Tibial artery (tissue), 4 donors: Measurements from ENCODE around the gene PLCL1.

ENCODE experiments used
- DNase-seq, 2 donors: peaks; one replicate each; pipeline ENCODE4 v3.0.0-alpha.2; 2019
- H3K27ac ChIP-seq, 2 donors: fragments of 200-600 bp; sonication (generic) in 1 of 2; 1 replicate in 1 of 2; 2 replicates in 1 of 2; pipeline ENCODE4 v1.5.1; 2018 to 2019; ENCODE audit warnings: mild to moderate bottlenecking in 1 of 2
- H3K27me3 ChIP-seq, 2 donors: fragments of 200-600 bp; sonication (generic) in 1 of 2; one replicate each; pipeline versions ENCODE4 v1.5.1 to v1.6.0; 2016 to 2019
- H3K36me3 ChIP-seq, 3 donors: fragments of 200-600 bp; sonication (generic) in 2 of 3; one replicate each; pipeline ENCODE4 v1.5.1; 2016 to 2019; ENCODE audit warnings: mild to moderate bottlenecking in 2 of 3
- H3K4me1 ChIP-seq, 4 donors: fragments of 200-600 bp; sonication (generic) in 2 of 4; 1 replicate in 3 of 4; 2 replicates in 1 of 4; pipeline ENCODE4 v1.5.1; 2016 to 2019
- H3K4me3 ChIP-seq, 2 donors: fragments of 200-600 bp; sonication (generic) in 1 of 2; 1 replicate in 1 of 2; 2 replicates in 1 of 2; pipeline ENCODE4 v1.5.1; 2018 to 2019; ENCODE audit warnings: mild to moderate bottlenecking in 2 of 2
- H3K9me3 ChIP-seq, 3 donors: fragments of 200-600 bp; sonication (generic) in 1 of 3; one replicate each; pipeline ENCODE4 v1.5.1; 2016 to 2019
- intact Hi-C: fragments of 100-400 bp; cut with DNase I; formaldehyde crosslinking; loops from one replicate; pipeline ENCODE4 v1.15.0; 2023; ENCODE audit warnings: low total_unique reads
- TF ChIP-seq, protein P1 (sequence below), 2 experiments: fragments of 200-600 bp in 1 of 2; fragments of 450-650 bp in 1 of 2; IDR thresholded peaks; one replicate each; pipeline ENCODE4 v1.5.1; 2017 to 2019; ENCODE audit warnings: antibody characterized with exemption in 2 of 2, mild to moderate bottlenecking in 1 of 2, moderate library complexity in 1 of 2

Gene PLCL1

GRCh38 chr2:197937814-197938213, 133.4 kb downstream of the PLCL1 start:
- intact Hi-C loops: no loop called here
- no peaks in the 10 kb centered on the region for H3K27me3 ChIP-seq
- TF ChIP-seq, protein P1, sequence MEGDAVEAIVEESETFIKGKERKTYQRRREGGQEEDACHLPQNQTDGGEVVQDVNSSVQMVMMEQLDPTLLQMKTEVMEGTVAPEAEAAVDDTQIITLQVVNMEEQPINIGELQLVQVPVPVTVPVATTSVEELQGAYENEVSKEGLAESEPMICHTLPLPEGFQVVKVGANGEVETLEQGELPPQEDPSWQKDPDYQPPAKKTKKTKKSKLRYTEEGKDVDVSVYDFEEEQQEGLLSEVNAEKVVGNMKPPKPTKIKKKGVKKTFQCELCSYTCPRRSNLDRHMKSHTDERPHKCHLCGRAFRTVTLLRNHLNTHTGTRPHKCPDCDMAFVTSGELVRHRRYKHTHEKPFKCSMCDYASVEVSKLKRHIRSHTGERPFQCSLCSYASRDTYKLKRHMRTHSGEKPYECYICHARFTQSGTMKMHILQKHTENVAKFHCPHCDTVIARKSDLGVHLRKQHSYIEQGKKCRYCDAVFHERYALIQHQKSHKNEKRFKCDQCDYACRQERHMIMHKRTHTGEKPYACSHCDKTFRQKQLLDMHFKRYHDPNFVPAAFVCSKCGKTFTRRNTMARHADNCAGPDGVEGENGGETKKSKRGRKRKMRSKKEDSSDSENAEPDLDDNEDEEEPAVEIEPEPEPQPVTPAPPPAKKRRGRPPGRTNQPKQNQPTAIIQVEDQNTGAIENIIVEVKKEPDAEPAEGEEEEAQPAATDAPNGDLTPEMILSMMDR (IDR thresholded peaks at IDR 0.05): no peak
- H3K9me3 ChIP-seq: no peaks in the 10 kb centered on the region
- H3K36me3 ChIP-seq: no peaks in the 10 kb centered on the region
- DNase-seq: no peak
- H3K4me3 ChIP-seq: no peak overlapping the region
- H3K4me1 ChIP-seq: peaks cover 0 to 6% (median 0%) of the 10 kb centered on the region in 4 donors
- no peak overlapping the region for H3K27ac ChIP-seq

DNA sequence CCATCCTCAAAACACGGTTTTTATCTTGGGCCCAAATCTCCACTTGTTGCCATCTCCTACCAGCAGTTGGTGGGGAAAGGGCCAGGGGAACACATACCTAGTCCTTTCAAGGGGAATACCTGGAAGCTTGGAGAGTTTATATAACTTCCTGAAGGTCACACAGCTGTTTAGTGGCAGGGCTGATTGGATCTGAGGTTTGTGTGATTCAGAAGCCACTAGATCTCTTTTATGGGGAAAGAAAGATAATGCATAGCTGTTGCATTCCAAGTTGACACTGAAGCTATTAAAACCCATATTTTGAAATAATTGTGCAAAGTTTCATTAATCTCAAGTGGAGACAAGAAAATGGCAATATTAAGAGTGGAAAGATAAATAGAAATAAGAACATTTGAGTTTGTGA, 134.2 kb downstream of the PLCL1 start:
- TF ChIP-seq, protein P1 (IDR thresholded peaks at IDR 0.05): no peak

DNA sequence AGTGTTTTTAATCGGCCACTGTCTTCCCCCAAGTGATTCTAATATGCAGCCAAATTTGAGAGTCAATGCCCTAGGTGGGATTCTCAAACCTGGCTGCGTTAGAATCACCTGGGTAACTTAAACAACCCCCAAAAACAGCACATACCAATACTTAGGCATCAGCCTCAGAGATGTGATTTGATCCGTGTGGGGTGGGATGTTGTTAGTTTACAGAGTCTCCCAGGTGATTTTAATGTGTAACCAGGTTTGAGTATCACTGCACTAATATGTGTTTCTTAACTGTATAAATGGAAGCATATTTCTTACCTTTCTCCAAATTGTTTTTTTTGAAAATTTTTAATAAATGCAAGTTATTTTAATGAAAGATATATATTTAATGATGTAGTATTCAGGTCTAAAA, 135.4 kb downstream of the PLCL1 start:
- Histone ChIP-seq H3K4me3 (no peak overlapping the region), H3K27me3 (no peaks in the 10 kb centered on the region), H3K4me1 (peaks cover 0 to 11% (median 1%) of the 10 kb centered on the region in 4 donors), H3K27ac (no peak overlapping the region), H3K36me3 (no peaks in the 10 kb centered on the region), H3K9me3 (no peaks in the 10 kb centered on the region)
- TF ChIP-seq, protein P1 (IDR thresholded peaks at IDR 0.05): no peak
- no peak for DNase-seq
- intact Hi-C loops: no loop called here

More for the DNA sequence above, 134.2 kb downstream of the PLCL1 start:
- Histone ChIP-seq H3K36me3 (no peaks in the 10 kb centered on the region), H3K27me3 (no peaks in the 10 kb centered on the region), H3K9me3 (no peaks in the 10 kb centered on the region), H3K4me3 (no peak overlapping the region), H3K27ac (no peak overlapping the region), H3K4me1 (peaks cover 0 to 6% (median 0%) of the 10 kb centered on the region in 4 donors)
- intact Hi-C loops: no loop called here
- no peak for DNase-seq

GRCh38 chr2:197940382-197940781, 136.0 kb downstream of the PLCL1 start:
- H3K27me3 ChIP-seq: no peaks in the 10 kb centered on the region
- H3K4me3 ChIP-seq: no peak overlapping the region
- intact Hi-C loops: no loop called here
- TF ChIP-seq, protein P1 (IDR thresholded peaks at IDR 0.05): no peak
- DNase-seq: no peak
- H3K4me1 ChIP-seq: peaks cover 0 to 17% (median 1%) of the 10 kb centered on the region in 4 donors
- no peak overlapping the region for H3K27ac ChIP-seq
- no peaks in the 10 kb centered on the region for H3K9me3 ChIP-seq
- no peaks in the 10 kb centered on the region for H3K36me3 ChIP-seq

DNA sequence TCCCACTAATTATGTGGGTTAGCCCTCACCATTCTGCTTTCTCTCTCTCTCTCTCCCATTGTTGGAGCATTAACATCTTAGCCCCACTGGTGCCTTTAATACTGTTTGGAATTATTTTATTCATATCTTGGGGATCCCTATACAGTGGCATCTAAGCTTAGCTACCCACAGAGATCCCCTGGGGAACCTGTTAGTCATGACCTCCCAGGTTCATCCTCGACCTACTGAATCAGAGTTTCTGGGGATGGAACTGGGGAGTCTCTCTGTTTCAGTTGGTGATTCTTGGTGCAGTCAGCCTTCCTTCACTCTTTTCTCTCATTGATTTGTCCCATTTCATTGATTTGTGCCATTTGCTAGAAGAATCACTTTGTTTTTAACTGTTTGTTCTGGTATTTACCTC, 137.3 kb downstream of the PLCL1 start:
- Histone ChIP-seq H3K9me3 (no peaks in the 10 kb centered on the region), H3K4me3 (no peak overlapping the region)
- intact Hi-C loops: no loop called here

More for the DNA sequence above, 137.3 kb downstream of the PLCL1 start:
- Histone ChIP-seq H3K27me3 (no peaks in the 10 kb centered on the region), H3K36me3 (no peaks in the 10 kb centered on the region), H3K27ac (no peak overlapping the region), H3K4me1 (peaks cover 0 to 23% (median 2%) of the 10 kb centered on the region in 4 donors)
- TF ChIP-seq, protein P1 (IDR thresholded peaks at IDR 0.05): no peak
- no peak for DNase-seq
